ENCODE data around the gene BPHL.

The BPHL gene

GRCh38 chr6:3085074-3085473 lies 33.4 kb upstream of the BPHL start:
- Histone ChIP-seq H3K9ac (ENCODE audit: low read depth in 1 of 2, low read length in 2 of 2) (no peak overlapping the region), H3K36me3 (ENCODE audit: control insufficient read depth in 1 of 2, insufficient read depth in 2 of 2, low read length in 2 of 2) (peaks cover 58 to 86% of the 10 kb centered on the region in 2 donors), H3K9me3 (ENCODE audit: control insufficient read depth in 1 of 2, low read length in 2 of 2) (no peaks in the 10 kb centered on the region), H3K4me1 (ENCODE audit: control insufficient read depth in 1 of 2, insufficient read depth in 2 of 2, low read length in 2 of 2) (no peaks in the 10 kb centered on the region), H3K4me3 (ENCODE audit: low read depth in 1 of 2, low read length in 2 of 2) (no peak overlapping the region), H3K27ac (ENCODE audit: low read depth, low read length) (no peak overlapping the region), H3K27me3 (ENCODE audit: control insufficient read depth in 1 of 2, insufficient read depth in 2 of 2, low read length in 2 of 2) (no peaks in the 10 kb centered on the region)

DNA sequence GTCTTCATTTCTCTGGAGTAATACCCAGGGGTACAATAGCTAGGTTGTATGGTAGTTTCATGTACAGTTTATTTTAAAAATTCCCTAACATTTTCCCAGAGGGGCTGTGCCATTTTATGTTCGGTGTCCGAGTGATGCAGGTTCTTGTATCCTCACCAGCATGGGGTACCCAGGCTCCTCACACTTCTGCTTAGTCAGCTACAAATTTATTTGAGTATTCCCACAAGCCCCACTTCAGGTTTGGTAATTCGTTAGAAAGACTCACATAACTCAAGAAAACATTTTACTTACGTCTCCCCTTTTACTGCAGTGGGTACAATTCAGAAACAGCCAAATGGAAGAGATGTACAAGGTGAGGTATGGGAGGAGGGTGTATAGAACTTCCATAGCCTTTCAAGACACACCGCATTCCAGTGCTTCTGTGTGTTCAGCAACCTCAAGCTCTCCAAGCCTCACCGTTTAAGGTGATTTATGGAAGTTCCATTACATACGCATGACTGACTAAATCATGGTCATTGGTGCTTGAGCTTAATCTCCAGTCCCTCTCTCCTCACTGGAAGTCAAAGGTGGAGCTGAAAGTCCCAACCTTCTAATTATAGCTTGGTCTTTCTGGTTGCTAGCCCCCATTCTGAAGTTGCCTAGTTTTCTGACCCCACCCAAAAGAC lies 32.1 kb upstream of the BPHL start:
- H3K9ac ChIP-seq (ENCODE audit: low read depth in 1 of 2, low read length in 2 of 2): no peak overlapping the region
- H3K9me3 ChIP-seq (ENCODE audit: control insufficient read depth in 1 of 2, low read length in 2 of 2): no peaks in the 10 kb centered on the region
- H3K4me1 ChIP-seq (ENCODE audit: control insufficient read depth in 1 of 2, insufficient read depth in 2 of 2, low read length in 2 of 2): no peaks in the 10 kb centered on the region
- H3K27ac ChIP-seq (ENCODE audit: low read depth, low read length): no peak overlapping the region
- no peaks in the 10 kb centered on the region for H3K27me3 ChIP-seq (ENCODE audit: control insufficient read depth in 1 of 2, insufficient read depth in 2 of 2, low read length in 2 of 2)
- no peak overlapping the region for H3K4me3 ChIP-seq (ENCODE audit: low read depth in 1 of 2, low read length in 2 of 2)
- peaks cover 55 to 78% of the 10 kb centered on the region in 2 donors for H3K36me3 ChIP-seq (ENCODE audit: control insufficient read depth in 1 of 2, insufficient read depth in 2 of 2, low read length in 2 of 2)

DNA sequence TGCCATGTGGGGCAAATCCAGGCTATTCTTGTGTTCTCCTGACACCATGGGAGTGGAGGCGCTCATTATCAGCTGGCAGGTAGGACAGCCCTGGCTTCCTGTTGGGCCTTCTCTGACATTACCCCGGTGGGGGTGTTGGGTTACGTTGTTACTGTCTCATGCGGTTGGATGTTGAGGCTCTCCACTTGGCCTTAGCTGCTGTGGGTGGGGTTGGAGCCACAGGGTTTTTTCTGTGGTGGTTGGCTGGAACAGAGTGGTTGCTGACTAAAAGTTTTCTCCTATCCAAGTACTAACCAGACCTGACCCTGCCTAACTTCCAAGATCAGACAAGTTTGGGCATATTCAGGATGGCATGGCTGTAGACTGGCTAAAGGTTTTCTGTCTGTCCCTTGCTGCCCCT lies 30.1 kb upstream of the BPHL start:
- no peaks in the 10 kb centered on the region for H3K27me3 ChIP-seq (ENCODE audit: control insufficient read depth in 1 of 2, insufficient read depth in 2 of 2, low read length in 2 of 2)
- H3K9me3 ChIP-seq (ENCODE audit: control insufficient read depth in 1 of 2, low read length in 2 of 2): no peaks in the 10 kb centered on the region
- H3K9ac ChIP-seq (ENCODE audit: low read depth in 1 of 2, low read length in 2 of 2): no peak overlapping the region
- H3K4me3 ChIP-seq (ENCODE audit: low read depth in 1 of 2, low read length in 2 of 2): no peak overlapping the region
- no peaks in the 10 kb centered on the region for H3K4me1 ChIP-seq (ENCODE audit: control insufficient read depth in 1 of 2, insufficient read depth in 2 of 2, low read length in 2 of 2)
- H3K27ac ChIP-seq (ENCODE audit: low read depth, low read length): no peak overlapping the region
- peaks cover 44 to 61% of the 10 kb centered on the region in 2 donors for H3K36me3 ChIP-seq (ENCODE audit: control insufficient read depth in 1 of 2, insufficient read depth in 2 of 2, low read length in 2 of 2)

GRCh38 chr6:3088968-3089367 lies 29.5 kb upstream of the BPHL start:
- Histone ChIP-seq H3K9ac (ENCODE audit: low read depth in 1 of 2, low read length in 2 of 2) (no peak overlapping the region), H3K36me3 (ENCODE audit: control insufficient read depth in 1 of 2, insufficient read depth in 2 of 2, low read length in 2 of 2) (peaks cover 41 to 58% of the 10 kb centered on the region in 2 donors), H3K27me3 (ENCODE audit: control insufficient read depth in 1 of 2, insufficient read depth in 2 of 2, low read length in 2 of 2) (no peaks in the 10 kb centered on the region), H3K4me1 (ENCODE audit: control insufficient read depth in 1 of 2, insufficient read depth in 2 of 2, low read length in 2 of 2) (no peaks in the 10 kb centered on the region), H3K9me3 (ENCODE audit: control insufficient read depth in 1 of 2, low read length in 2 of 2) (no peaks in the 10 kb centered on the region), H3K27ac (ENCODE audit: low read depth, low read length) (no peak overlapping the region), H3K4me3 (ENCODE audit: low read depth in 1 of 2, low read length in 2 of 2) (no peak overlapping the region)

DNA sequence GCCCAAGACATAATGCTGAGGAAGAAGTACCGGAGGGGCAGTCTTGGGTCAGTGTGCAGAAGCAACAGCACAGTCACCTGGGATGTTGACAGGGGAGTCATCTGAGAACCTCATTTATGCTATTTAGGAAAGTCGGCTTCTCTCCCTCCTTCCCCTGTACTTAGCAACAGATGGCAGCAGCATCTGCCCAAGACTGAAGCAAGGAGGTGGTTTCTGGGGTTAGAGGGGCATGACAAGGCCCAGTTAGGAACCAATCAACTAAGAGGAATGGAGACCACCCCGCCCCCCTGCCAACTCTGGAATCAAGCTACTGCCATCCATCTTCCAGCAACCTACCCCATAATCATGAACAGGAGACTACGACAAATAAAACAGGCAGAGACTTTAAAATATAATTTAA lies 28.5 kb upstream of the BPHL start:
- peaks cover 35 to 54% of the 10 kb centered on the region in 2 donors for H3K36me3 ChIP-seq (ENCODE audit: control insufficient read depth in 1 of 2, insufficient read depth in 2 of 2, low read length in 2 of 2)
- H3K4me1 ChIP-seq (ENCODE audit: control insufficient read depth in 1 of 2, insufficient read depth in 2 of 2, low read length in 2 of 2): no peaks in the 10 kb centered on the region
- H3K4me3 ChIP-seq (ENCODE audit: low read depth in 1 of 2, low read length in 2 of 2): no peak overlapping the region
- no peak overlapping the region for H3K27ac ChIP-seq (ENCODE audit: low read depth, low read length)
- no peaks in the 10 kb centered on the region for H3K9me3 ChIP-seq (ENCODE audit: control insufficient read depth in 1 of 2, low read length in 2 of 2)
- no peak overlapping the region for H3K9ac ChIP-seq (ENCODE audit: low read depth in 1 of 2, low read length in 2 of 2)
- H3K27me3 ChIP-seq (ENCODE audit: control insufficient read depth in 1 of 2, insufficient read depth in 2 of 2, low read length in 2 of 2): no peaks in the 10 kb centered on the region

DNA sequence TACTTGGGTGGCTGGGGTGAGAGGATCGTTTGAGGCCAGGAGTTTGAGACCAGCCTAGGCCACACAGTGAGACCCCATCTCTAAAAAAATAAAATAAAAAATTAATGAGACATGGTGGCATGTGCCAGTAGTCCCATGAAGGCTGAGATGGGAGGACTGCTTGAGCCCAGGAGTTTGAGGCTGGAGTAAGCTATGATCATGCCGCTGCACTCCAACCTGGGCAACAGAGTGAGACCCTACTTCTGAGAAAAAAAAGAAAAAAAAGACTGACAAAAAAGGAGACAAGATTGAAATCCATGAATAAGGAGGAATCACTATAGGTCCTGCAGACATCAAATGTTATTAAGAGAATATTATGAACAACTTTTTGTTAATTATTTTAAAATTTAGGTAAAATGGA lies 23.7 kb upstream of the BPHL start:
- no peaks in the 10 kb centered on the region for H3K9me3 ChIP-seq (ENCODE audit: control insufficient read depth in 1 of 2, low read length in 2 of 2)
- no peak overlapping the region for H3K9ac ChIP-seq (ENCODE audit: low read depth in 1 of 2, low read length in 2 of 2)
- peaks cover 25 to 49% of the 10 kb centered on the region in 2 donors for H3K36me3 ChIP-seq (ENCODE audit: control insufficient read depth in 1 of 2, insufficient read depth in 2 of 2, low read length in 2 of 2)
- no peak overlapping the region for H3K27ac ChIP-seq (ENCODE audit: low read depth, low read length)
- H3K4me1 ChIP-seq (ENCODE audit: control insufficient read depth in 1 of 2, insufficient read depth in 2 of 2, low read length in 2 of 2): no peaks in the 10 kb centered on the region
- no peaks in the 10 kb centered on the region for H3K27me3 ChIP-seq (ENCODE audit: control insufficient read depth in 1 of 2, insufficient read depth in 2 of 2, low read length in 2 of 2)
- H3K4me3 ChIP-seq (ENCODE audit: low read depth in 1 of 2, low read length in 2 of 2): no peak overlapping the region

DNA sequence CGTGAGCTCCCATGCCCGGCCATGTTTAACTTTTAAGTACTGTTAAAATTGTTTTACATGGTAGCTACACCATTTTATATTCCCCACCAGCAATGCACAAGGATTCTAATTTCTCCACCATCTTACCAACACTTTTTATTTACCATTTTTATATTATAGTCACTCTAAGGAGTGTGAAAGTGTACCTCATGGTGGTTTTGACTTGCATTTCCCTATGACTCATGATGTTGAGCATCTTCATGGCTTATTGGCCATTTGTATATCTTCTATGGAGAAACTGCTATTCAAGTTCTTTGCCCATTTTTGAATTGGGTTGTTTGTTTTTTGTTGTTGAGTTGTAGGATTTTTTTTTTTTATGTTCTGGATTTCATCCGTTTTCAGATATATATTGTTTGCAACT lies 15.6 kb upstream of the BPHL start:
- Histone ChIP-seq H3K36me3 (ENCODE audit: control insufficient read depth in 1 of 2, insufficient read depth in 2 of 2, low read length in 2 of 2) (peaks cover 38 to 66% of the 10 kb centered on the region in 2 donors), H3K27me3 (ENCODE audit: control insufficient read depth in 1 of 2, insufficient read depth in 2 of 2, low read length in 2 of 2) (no peaks in the 10 kb centered on the region), H3K9me3 (ENCODE audit: control insufficient read depth in 1 of 2, low read length in 2 of 2) (no peaks in the 10 kb centered on the region), H3K4me1 (ENCODE audit: control insufficient read depth in 1 of 2, insufficient read depth in 2 of 2, low read length in 2 of 2) (no peaks in the 10 kb centered on the region), H3K27ac (ENCODE audit: low read depth, low read length) (no peak overlapping the region), H3K4me3 (ENCODE audit: low read depth in 1 of 2, low read length in 2 of 2) (no peak overlapping the region), H3K9ac (ENCODE audit: low read depth in 1 of 2, low read length in 2 of 2) (no peak overlapping the region)

GRCh38 chr6:3108746-3109414 lies 9.6 kb upstream of the BPHL start:
- peaks cover 49 to 82% of the 10 kb centered on the region in 2 donors for H3K36me3 ChIP-seq (ENCODE audit: control insufficient read depth in 1 of 2, insufficient read depth in 2 of 2, low read length in 2 of 2)
- H3K9me3 ChIP-seq (ENCODE audit: control insufficient read depth in 1 of 2, low read length in 2 of 2): no peaks in the 10 kb centered on the region
- H3K4me3 ChIP-seq (ENCODE audit: low read depth in 1 of 2, low read length in 2 of 2): no peak overlapping the region
- H3K4me1 ChIP-seq (ENCODE audit: control insufficient read depth in 1 of 2, insufficient read depth in 2 of 2, low read length in 2 of 2): peaks cover 0 to 3% of the 10 kb centered on the region in 2 donors
- no peaks in the 10 kb centered on the region for H3K27me3 ChIP-seq (ENCODE audit: control insufficient read depth in 1 of 2, insufficient read depth in 2 of 2, low read length in 2 of 2)
- no peak overlapping the region for H3K9ac ChIP-seq (ENCODE audit: low read depth in 1 of 2, low read length in 2 of 2)
- H3K27ac ChIP-seq (ENCODE audit: low read depth, low read length): no peak overlapping the region

DNA sequence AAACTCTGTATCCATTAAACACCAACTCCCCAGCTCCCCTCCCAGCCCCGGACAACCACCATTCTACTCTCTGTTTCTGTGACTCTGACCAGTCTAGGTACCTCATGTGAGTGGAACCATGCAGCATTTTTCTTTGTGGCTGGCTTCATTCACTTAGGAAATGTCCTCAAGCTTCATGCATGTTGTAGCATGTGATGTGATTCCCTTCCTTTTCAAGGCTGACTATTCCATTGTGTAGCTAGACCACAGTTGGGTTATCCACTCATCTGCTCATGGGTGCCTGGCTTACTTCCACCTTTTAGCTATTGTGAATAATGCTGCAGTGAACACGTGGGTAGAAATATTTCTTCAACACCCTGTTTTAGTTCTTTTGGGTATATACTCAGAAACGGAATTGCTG lies 8.8 kb upstream of the BPHL start:
- no peak overlapping the region for H3K9ac ChIP-seq (ENCODE audit: low read depth in 1 of 2, low read length in 2 of 2)
- H3K9me3 ChIP-seq (ENCODE audit: control insufficient read depth in 1 of 2, low read length in 2 of 2): no peaks in the 10 kb centered on the region
- H3K4me3 ChIP-seq (ENCODE audit: low read depth in 1 of 2, low read length in 2 of 2): no peak overlapping the region
- H3K27ac ChIP-seq (ENCODE audit: low read depth, low read length): no peak overlapping the region
- H3K4me1 ChIP-seq (ENCODE audit: control insufficient read depth in 1 of 2, insufficient read depth in 2 of 2, low read length in 2 of 2): peaks cover 0 to 3% of the 10 kb centered on the region in 2 donors
- H3K27me3 ChIP-seq (ENCODE audit: control insufficient read depth in 1 of 2, insufficient read depth in 2 of 2, low read length in 2 of 2): no peaks in the 10 kb centered on the region
- H3K36me3 ChIP-seq (ENCODE audit: control insufficient read depth in 1 of 2, insufficient read depth in 2 of 2, low read length in 2 of 2): peaks cover 55 to 82% of the 10 kb centered on the region in 2 donors

- Histone ChIP-seq H3K4me1 (ENCODE audit: control insufficient read depth in 1 of 2, insufficient read depth in 2 of 2, low read length in 2 of 2) (peaks cover 7 to 10% of the 10 kb centered on the region in 2 donors), H3K36me3 (ENCODE audit: control insufficient read depth in 1 of 2, insufficient read depth in 2 of 2, low read length in 2 of 2) (peaks cover 31 to 51% of the 10 kb centered on the region in 2 donors), H3K4me3 (ENCODE audit: low read depth in 1 of 2, low read length in 2 of 2) (no peak overlapping the region), H3K27ac (ENCODE audit: low read depth, low read length) (no peak overlapping the region), H3K9me3 (ENCODE audit: control insufficient read depth in 1 of 2, low read length in 2 of 2) (no peaks in the 10 kb centered on the region), H3K9ac (ENCODE audit: low read depth in 1 of 2, low read length in 2 of 2) (no peak overlapping the region), H3K27me3 (ENCODE audit: control insufficient read depth in 1 of 2, insufficient read depth in 2 of 2, low read length in 2 of 2) (no peaks in the 10 kb centered on the region)
Observed at GRCh38 chr6:3114377-3114776, 4.1 kb upstream of the BPHL start.
